ENCODE data around the gene DDOST.
A peak's percentile ranks its signal among the peaks of the same experiment; 100 is the strongest.
"Not testable (repeated sequence)": the region's sequence is repeated elsewhere in the genome, so short reads cannot be mapped to it uniquely, and the experiment has no call there.

The DDOST gene

GRCh38 chr1:20689645-20690056 lies 28.5 kb upstream of the DDOST start:
- no peak for DNase-seq

- DNase-seq = no peak
Observed at GRCh38 chr1:20686883-20687725, 25.9 kb upstream of the DDOST start.

- DNase-seq = no peak
Observed at GRCh38 chr1:20685741-20686140, 24.6 kb upstream of the DDOST start.

- no peak for DNase-seq
Observed at GRCh38 chr1:20685099-20685662, 24.0 kb upstream of the DDOST start.

GRCh38 chr1:20684651-20685050 lies 23.5 kb upstream of the DDOST start:
- DNase-seq = no peak

- no peak for DNase-seq
Observed at GRCh38 chr1:20684050-20684620, 23.0 kb upstream of the DDOST start.

- no peak for DNase-seq
Observed at GRCh38 chr1:20683614-20684013, 22.4 kb upstream of the DDOST start.

- no peak for DNase-seq
Observed at GRCh38 chr1:20682571-20683236, 21.5 kb upstream of the DDOST start.

GRCh38 chr1:20681999-20682398 lies 20.8 kb upstream of the DDOST start:
- DNase-seq = no peak

GRCh38 chr1:20680269-20680668 lies 19.1 kb upstream of the DDOST start:
- no peak for DNase-seq

GRCh38 chr1:20678599-20678998 lies 17.4 kb upstream of the DDOST start:
- peak; percentile 47 for DNase-seq

GRCh38 chr1:20673626-20674025 lies 12.5 kb upstream of the DDOST start:
- DNase-seq = not testable (repeated sequence)

GRCh38 chr1:20672265-20672632 lies 11.1 kb upstream of the DDOST start:
- DNase-seq = no peak

- no peak for DNase-seq
Observed at GRCh38 chr1:20670936-20671335, 9.8 kb upstream of the DDOST start.

- no peak for DNase-seq
Observed at GRCh38 chr1:20668581-20668980, 7.4 kb upstream of the DDOST start.

GRCh38 chr1:20666804-20667203 lies 5.6 kb upstream of the DDOST start:
- peak; percentile 32 for DNase-seq

GRCh38 chr1:20666146-20666545 lies 5.0 kb upstream of the DDOST start:
- DNase-seq = no peak

GRCh38 chr1:20665726-20666125 lies 4.6 kb upstream of the DDOST start:
- no peak for DNase-seq

GRCh38 chr1:20663969-20664715 lies 3.0 kb upstream of the DDOST start:
- DNase-seq = no peak

- no peak for DNase-seq
Observed at GRCh38 chr1:20663365-20663764, 2.2 kb upstream of the DDOST start.

GRCh38 chr1:20662110-20662475 lies 924 bp upstream of the DDOST start:
- DNase-seq = no peak

GRCh38 chr1:20660847-20661206 lies 342 bp downstream of the DDOST start:
- DNase-seq = no peak

GRCh38 chr1:20660363-20660762 lies 806 bp downstream of the DDOST start:
- no peak for DNase-seq
